Measurements from ENCODE around the gene C6orf47. TPM values are rescaled to one million over a fixed set of nuclear protein-coding genes. Genes with fewer than 3 reads are reported as not detected.

Gene C6orf47
- total and polyA plus RNA-seq, 10 of the 15 experiments (the other 5 are each of a cell fraction or from before 2014, with no cell fraction given) = 0.16 to 20.4 (median 17.3) TPM; not detected in 1

DNA sequence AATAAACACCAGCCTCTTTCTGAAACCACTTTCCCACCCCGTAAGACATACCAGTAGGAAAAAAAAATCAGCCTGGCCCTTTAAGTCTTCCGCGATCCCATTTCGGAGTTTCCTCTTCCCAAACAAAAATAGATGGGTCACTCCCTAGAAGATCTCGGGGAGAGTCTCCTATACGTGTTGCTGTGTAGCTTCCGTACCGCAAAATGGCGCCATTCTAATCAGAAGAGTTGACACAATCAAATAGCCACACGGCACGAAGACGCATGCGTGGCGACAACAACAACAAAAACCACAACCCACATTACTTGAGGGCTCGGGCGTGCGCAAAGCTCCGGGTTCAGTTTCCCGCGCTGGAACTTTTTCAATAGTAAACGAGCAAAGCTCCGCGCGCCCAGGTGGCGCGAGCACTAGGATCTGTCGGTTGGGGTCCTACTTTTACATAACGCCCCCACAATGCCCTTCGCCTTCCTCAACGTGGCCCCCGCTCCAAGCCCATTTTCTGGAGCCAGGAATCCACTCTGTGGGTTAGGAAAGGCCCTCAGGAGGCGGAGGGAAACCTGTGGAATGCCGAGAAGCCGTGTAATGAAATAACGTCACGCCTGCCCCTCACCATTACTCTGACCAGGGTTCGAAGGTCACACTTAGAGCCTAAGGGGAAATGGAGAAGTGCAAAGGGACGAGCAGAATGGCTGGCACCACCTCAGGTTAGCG, 4.4 kb upstream of the C6orf47 start, which contains the start of gene GPANK1 (continued):
- no peak for TF ChIP-seq EED (IDR thresholded peaks at IDR 0.05; ENCODE audit: low read depth)
- no peak for TF ChIP-seq SUZ12 (IDR thresholded peaks at IDR 0.05; ENCODE audit: unreplicated experiment)
- TF ChIP-seq RB1 (IDR thresholded peaks at IDR 0.05; ENCODE audit: borderline replicate concordance) = peak; percentile 99; the same call in 1 of the 2 replicates
- no peak for TF ChIP-seq NR2F1 (conservative IDR thresholded peaks at IDR 0.05)
- no peak for TF ChIP-seq ASH2L (IDR thresholded peaks at IDR 0.05; ENCODE audit: borderline replicate concordance, low read depth)
- peak; percentile 92; the same call in 1 of the 2 replicates for TF ChIP-seq RCOR1 (conservative IDR thresholded peaks at IDR 0.05; ENCODE audit: low read depth, low read length)
- no peak for TF ChIP-seq CBX5 (IDR thresholded peaks at IDR 0.05; ENCODE audit: low read depth)
- no peak for TF ChIP-seq RAD51 (IDR thresholded peaks at IDR 0.05)
- TF ChIP-seq, protein P1, sequence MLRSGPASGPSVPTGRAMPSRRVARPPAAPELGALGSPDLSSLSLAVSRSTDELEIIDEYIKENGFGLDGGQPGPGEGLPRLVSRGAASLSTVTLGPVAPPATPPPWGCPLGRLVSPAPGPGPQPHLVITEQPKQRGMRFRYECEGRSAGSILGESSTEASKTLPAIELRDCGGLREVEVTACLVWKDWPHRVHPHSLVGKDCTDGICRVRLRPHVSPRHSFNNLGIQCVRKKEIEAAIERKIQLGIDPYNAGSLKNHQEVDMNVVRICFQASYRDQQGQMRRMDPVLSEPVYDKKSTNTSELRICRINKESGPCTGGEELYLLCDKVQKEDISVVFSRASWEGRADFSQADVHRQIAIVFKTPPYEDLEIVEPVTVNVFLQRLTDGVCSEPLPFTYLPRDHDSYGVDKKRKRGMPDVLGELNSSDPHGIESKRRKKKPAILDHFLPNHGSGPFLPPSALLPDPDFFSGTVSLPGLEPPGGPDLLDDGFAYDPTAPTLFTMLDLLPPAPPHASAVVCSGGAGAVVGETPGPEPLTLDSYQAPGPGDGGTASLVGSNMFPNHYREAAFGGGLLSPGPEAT (IDR thresholded peaks at IDR 0.05; ENCODE audit: low read depth) = peak; percentile 69; the same call in 1 of the 2 replicates
- TF ChIP-seq TCF12 (IDR thresholded peaks at IDR 0.05; ENCODE audit: low read depth, low read length) = peak; percentile 27; the same call in 1 of the 2 replicates
- TF ChIP-seq SIX5 (IDR thresholded peaks at IDR 0.05; ENCODE audit: low read depth, low read length, severe bottlenecking) = peak; percentile 28
- TF ChIP-seq MEF2B (IDR thresholded peaks at IDR 0.05; ENCODE audit: partially characterized antibody, poor library complexity, severe bottlenecking) = peak; percentile 26
- peak; percentile 72 for TF ChIP-seq TAF1 (IDR thresholded peaks at IDR 0.05; ENCODE audit: borderline replicate concordance, low read depth, low read length)
- peak; percentile 65; the same call in 1 of the 2 replicates for TF ChIP-seq SIN3A (IDR thresholded peaks at IDR 0.05; ENCODE audit: low read depth, low read length)
- TF ChIP-seq NR2C1 (IDR thresholded peaks at IDR 0.05) = no peak
- peak; percentile 46 for TF ChIP-seq ATF7 (IDR thresholded peaks at IDR 0.05; ENCODE audit: low read depth)
- TF ChIP-seq RUNX3 (IDR thresholded peaks at IDR 0.05; ENCODE audit: low read length) = peak; percentile 96
- TF ChIP-seq TBL1XR1 (IDR thresholded peaks at IDR 0.05; ENCODE audit: low read depth, low read length) = peak; percentile 10; the same call in 1 of the 2 replicates
- peak; percentile 72 for TF ChIP-seq NRF1 (conservative IDR thresholded peaks at IDR 0.05; ENCODE audit: low read depth, low read length)
- TF ChIP-seq KLF5 (IDR thresholded peaks at IDR 0.05; ENCODE audit: partially characterized antibody) = peak; percentile 38
- peak; percentile 44; the same call in 1 of the 2 replicates for TF ChIP-seq CREB1 (IDR thresholded peaks at IDR 0.05; ENCODE audit: low read depth)
- no peak for TF ChIP-seq IRF4 (IDR thresholded peaks at IDR 0.05; ENCODE audit: low read depth, low read length)
- peak in 1 of 2 experiments; percentile 70; a peak in 3 of 4 replicates for TF ChIP-seq IKZF2 (IDR thresholded peaks at IDR 0.05)
- no peak for TF ChIP-seq FOS (IDR thresholded peaks at IDR 0.05; ENCODE audit: borderline replicate concordance, extremely low read depth, insufficient read length)
